HG03558 (cell line): ENCODE measurements around the gene CAMK2D.

Experiments
- ATAC-seq: cut with Tn5 transposase; IDR thresholded peaks from one replicate; pipeline ENCODE4 v1.9.1; 2021; ENCODE audit warnings: moderate number of reproducible peaks; ENCODE audit not compliant: unreplicated experiment; ENCODE audit errors: extremely low read depth

CAMK2D gene

GRCh38 chr4:113541933-113542332 is 219.6 kb downstream of the CAMK2D start:
- no peak for ATAC-seq

- no peak for ATAC-seq
Measured at GRCh38 chr4:113540859-113541258, 220.7 kb downstream of the CAMK2D start.

GRCh38 chr4:113539408-113539807 is 222.1 kb downstream of the CAMK2D start:
- no peak for ATAC-seq

GRCh38 chr4:113537628-113538027 is 223.9 kb downstream of the CAMK2D start:
- ATAC-seq, result no peak

- no peak for ATAC-seq
Measured at GRCh38 chr4:113537203-113537602, 224.3 kb downstream of the CAMK2D start.

- ATAC-seq, result no peak
Measured at GRCh38 chr4:113534711-113535110, 226.8 kb downstream of the CAMK2D start.

GRCh38 chr4:113531572-113531971 is 230.0 kb downstream of the CAMK2D start:
- ATAC-seq, result no peak

GRCh38 chr4:113528395-113528794 is 233.1 kb downstream of the CAMK2D start:
- no peak for ATAC-seq

- no peak for ATAC-seq
Measured at GRCh38 chr4:113525521-113525920, 236.0 kb downstream of the CAMK2D start.

GRCh38 chr4:113524505-113525186 is 236.9 kb downstream of the CAMK2D start:
- ATAC-seq, result no peak

GRCh38 chr4:113524096-113524495 is 237.4 kb downstream of the CAMK2D start:
- ATAC-seq, result peak; percentile 96

- no peak for ATAC-seq
Measured at GRCh38 chr4:113522433-113522832, 239.1 kb downstream of the CAMK2D start.

- no peak for ATAC-seq
Measured at GRCh38 chr4:113513382-113513781, 248.2 kb downstream of the CAMK2D start.

- ATAC-seq, result no peak
Measured at GRCh38 chr4:113512880-113513279, 248.7 kb downstream of the CAMK2D start.

- no peak for ATAC-seq
Measured at GRCh38 chr4:113511944-113512343, 249.6 kb downstream of the CAMK2D start.

- no peak for ATAC-seq
Measured at GRCh38 chr4:113509851-113510250, 251.7 kb downstream of the CAMK2D start.

GRCh38 chr4:113505044-113505443 is 256.5 kb downstream of the CAMK2D start:
- no peak for ATAC-seq

- no peak for ATAC-seq
Measured at GRCh38 chr4:113504422-113504821, 257.1 kb downstream of the CAMK2D start.

GRCh38 chr4:113503691-113504090 is 257.8 kb downstream of the CAMK2D start:
- ATAC-seq, result no peak

GRCh38 chr4:113502906-113503305 is 258.6 kb downstream of the CAMK2D start:
- no peak for ATAC-seq

- ATAC-seq, result no peak
Measured at GRCh38 chr4:113502476-113502875, 259.1 kb downstream of the CAMK2D start.

- ATAC-seq, result no peak
Measured at GRCh38 chr4:113500424-113500823, 261.1 kb downstream of the CAMK2D start.
